ENCODE measurements around the gene RIPOR3.

The RIPOR3 gene, protein sequence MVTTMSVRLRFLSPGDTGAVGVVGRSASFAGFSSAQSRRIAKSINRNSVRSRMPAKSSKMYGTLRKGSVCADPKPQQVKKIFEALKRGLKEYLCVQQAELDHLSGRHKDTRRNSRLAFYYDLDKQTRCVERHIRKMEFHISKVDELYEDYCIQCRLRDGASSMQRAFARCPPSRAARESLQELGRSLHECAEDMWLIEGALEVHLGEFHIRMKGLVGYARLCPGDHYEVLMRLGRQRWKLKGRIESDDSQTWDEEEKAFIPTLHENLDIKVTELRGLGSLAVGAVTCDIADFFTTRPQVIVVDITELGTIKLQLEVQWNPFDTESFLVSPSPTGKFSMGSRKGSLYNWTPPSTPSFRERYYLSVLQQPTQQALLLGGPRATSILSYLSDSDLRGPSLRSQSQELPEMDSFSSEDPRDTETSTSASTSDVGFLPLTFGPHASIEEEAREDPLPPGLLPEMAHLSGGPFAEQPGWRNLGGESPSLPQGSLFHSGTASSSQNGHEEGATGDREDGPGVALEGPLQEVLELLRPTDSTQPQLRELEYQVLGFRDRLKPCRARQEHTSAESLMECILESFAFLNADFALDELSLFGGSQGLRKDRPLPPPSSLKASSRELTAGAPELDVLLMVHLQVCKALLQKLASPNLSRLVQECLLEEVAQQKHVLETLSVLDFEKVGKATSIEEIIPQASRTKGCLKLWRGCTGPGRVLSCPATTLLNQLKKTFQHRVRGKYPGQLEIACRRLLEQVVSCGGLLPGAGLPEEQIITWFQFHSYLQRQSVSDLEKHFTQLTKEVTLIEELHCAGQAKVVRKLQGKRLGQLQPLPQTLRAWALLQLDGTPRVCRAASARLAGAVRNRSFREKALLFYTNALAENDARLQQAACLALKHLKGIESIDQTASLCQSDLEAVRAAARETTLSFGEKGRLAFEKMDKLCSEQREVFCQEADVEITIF

DNA sequence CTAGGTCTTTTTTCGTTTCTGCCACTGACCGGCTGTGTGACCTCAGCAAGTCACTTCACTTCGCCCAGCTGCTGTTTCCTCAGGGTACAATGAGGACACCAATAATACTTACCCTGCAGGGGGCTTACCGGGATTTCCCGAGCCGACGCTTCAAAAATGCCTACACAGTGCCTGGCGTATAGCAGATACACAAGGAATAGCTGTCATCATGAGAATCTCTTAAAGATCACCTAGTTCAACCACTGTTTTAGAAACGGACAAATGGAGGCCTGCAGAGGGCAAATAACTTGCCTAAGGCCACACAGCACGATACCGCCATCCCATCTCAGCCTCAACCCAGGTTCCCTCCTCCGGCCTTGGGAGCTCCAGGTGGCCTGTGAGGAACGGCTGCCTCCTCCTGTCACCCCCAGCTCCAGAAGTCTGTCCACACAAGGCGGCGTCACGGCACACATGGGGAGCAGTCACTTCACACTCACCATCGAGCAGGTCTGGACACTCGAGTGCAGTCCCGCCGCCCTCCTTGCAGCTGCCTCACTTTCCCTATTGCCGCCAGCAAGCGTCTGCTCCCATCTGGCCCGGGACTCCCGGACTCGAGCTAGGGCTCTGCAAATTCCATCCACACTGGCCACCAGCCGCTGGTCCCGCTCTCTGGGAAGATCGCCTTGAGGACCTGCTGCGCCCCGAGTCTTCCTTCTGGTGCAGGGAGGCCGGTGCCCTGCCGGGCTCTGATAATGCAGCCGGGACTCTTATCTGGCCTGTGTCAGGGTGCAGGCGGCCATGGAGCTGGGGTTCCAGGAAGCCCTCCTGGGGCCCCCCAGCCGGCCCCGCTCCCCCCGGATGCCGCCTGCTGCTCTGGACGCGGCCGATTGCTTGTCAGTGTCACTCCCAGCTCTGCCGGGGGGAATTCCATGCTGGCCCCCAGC is at the start of gene RIPOR3:
TSS of gene RIPOR3 (minus strand) at position 893 of the 923 bp plus-strand sequence. CDS start at position 479, 414 bp downstream.
- Histone ChIP-seq H3K9ac (peak within 1 kb of the TSS in 6 of 11 experiments; percentile 5 to 72 (median 48); a peak in 9 of 22 replicates), H3K27ac (peak within 1 kb of the TSS in 6 of 11 experiments; percentile 8 to 79 (median 74); a peak in 10 of 22 replicates), H3K4me3 (no peak within 1 kb of the TSS), H3K4me1 (peaks cover 9 to 56% (median 49%) of the 10 kb centered on the region in 10 experiments), H3K27me3 (peaks cover 0 to 3% (median 0%) of the 10 kb centered on the region in 11 experiments; a peak in 1 of 22 replicates), H3K9me3 (replicated peaks in 1 of 11) (no peaks in the 10 kb centered on the region), H3K4me2 (peak within 1 kb of the TSS; percentile 15 to 90 (median 67); a peak in 21 of 22 replicates), H4K20me1 (no peaks in the 10 kb centered on the region), H3K36me3 (no peaks in the 10 kb centered on the region)
- TF ChIP-seq Cebpa-rat (IDR thresholded peaks at IDR 0.05), result no peak

DNA sequence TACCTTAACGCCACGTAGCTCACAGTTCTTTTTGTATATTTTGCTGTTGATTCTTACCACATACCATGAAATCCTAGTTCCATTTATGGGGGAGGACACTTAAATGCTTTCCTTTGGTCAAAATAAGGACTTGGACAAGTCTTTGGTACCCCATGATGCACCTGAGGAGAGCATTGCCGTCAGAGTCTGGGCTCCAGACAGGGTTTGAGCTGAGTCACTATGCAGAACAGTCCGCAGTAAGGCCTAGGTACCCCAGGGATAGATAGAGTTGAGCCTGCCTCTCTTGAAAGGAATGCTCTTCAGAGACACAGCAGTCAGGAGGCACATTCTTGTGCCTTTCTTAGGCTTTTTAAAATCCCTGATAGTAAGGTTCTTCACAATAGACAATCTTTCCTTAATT is 46.0 kb upstream of the RIPOR3 start:
- TF ChIP-seq Cebpa-rat (IDR thresholded peaks at IDR 0.05), result no peak
- no peak overlapping the region for H3K27ac ChIP-seq
- peaks cover 0 to 35% (median 22%) of the 10 kb centered on the region in 11 experiments; a peak in 12 of 22 replicates for H3K36me3 ChIP-seq
- H3K4me2 ChIP-seq, result no peak overlapping the region
- H3K9ac ChIP-seq, result no peak overlapping the region
- H4K20me1 ChIP-seq, result peaks cover 0 to 28% (median 0%) of the 10 kb centered on the region in 11 experiments; a peak in 3 of 22 replicates
- H3K4me1 ChIP-seq, result peaks cover 19 to 59% (median 41%) of the 10 kb centered on the region in 10 experiments
- no peaks in the 10 kb centered on the region for H3K27me3 ChIP-seq
- H3K9me3 ChIP-seq (replicated peaks in 1 of 11), result no peaks in the 10 kb centered on the region
- H3K4me3 ChIP-seq, result no peak overlapping the region

DNA sequence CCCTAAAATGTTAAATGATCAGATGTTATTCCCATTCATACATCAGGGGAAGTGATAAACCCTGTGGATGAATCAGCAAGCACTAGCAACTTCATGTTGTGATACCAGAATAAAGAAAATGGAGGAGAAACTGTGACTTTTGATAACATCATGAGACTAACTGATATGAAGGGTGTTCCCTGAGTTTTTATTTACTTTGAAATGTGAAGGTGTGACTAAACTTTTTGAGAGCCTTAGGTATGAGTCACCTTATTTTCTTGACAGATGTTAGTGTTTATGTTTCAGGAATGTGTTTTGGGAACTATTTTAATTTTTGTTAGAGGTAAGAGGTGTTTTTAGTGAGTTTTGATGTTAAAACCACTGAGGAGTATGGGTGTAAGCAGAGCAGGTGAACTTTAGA is 44.5 kb upstream of the RIPOR3 start:
- H4K20me1 ChIP-seq, result peaks cover 0 to 33% (median 0%) of the 10 kb centered on the region in 11 experiments; a peak in 3 of 22 replicates
- no peak for TF ChIP-seq Cebpa-rat (IDR thresholded peaks at IDR 0.05)
- H3K4me1 ChIP-seq, result peaks cover 17 to 48% (median 33%) of the 10 kb centered on the region in 10 experiments
- H3K4me3 ChIP-seq, result no peak overlapping the region
- no peak overlapping the region for H3K4me2 ChIP-seq
- no peak overlapping the region for H3K9ac ChIP-seq
- H3K27me3 ChIP-seq, result no peaks in the 10 kb centered on the region
- H3K27ac ChIP-seq, result no peak overlapping the region
- H3K9me3 ChIP-seq (replicated peaks in 1 of 11), result no peaks in the 10 kb centered on the region
- peaks cover 0 to 35% (median 19%) of the 10 kb centered on the region in 11 experiments; a peak in 11 of 22 replicates for H3K36me3 ChIP-seq

DNA sequence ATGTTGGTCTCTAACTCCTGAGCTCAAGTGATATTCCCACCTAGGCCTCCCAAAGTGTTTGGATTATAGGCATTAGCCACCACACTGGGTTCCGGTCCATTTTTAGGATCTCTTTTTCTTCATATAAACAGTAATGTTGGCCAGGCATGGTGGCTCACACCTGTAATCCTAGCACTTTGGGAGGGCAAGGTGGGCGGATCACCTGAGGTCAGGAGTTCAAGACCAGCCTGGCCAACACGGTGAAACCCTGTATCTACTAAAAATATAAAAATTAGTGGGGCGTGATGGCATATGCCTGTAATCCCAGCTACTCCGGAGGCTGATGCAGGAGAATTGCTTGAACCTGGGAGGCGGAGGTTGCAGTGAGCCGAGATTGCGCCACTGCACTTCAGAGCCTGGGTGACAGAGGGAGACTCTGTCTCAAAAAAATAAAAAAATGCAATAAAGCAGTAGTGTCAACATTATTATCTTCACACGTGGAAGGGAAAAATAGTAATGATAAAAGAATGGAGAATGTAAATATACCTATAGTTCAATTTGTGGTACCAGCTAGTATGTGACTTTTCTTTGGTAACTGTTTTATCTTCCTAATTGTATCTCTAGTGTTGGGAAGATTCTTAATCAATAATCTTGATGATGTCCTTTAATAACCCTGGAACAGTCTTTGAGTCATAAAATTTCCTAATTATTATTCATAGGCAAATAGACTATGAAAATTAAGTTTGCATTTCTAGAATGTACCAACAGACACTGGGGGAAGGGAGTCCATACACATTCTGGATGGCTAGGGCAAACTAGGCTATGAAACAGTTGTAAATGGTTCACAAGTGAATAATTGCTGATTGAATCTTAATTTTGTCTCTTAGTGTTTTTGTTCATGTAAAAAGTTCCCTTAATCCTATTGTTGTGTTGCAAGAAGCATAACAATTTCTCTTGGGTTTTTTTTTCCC is 43.7 kb upstream of the RIPOR3 start:
- peaks cover 0 to 35% (median 19%) of the 10 kb centered on the region in 11 experiments; a peak in 11 of 22 replicates for H3K36me3 ChIP-seq
- H3K4me2 ChIP-seq, result no peak overlapping the region
- peaks cover 10 to 46% (median 32%) of the 10 kb centered on the region in 10 experiments; a peak in 19 of 20 replicates for H3K4me1 ChIP-seq
- no peaks in the 10 kb centered on the region for H3K9me3 ChIP-seq (replicated peaks in 1 of 11)
- no peak overlapping the region for H3K27ac ChIP-seq
- peaks cover 0 to 33% (median 0%) of the 10 kb centered on the region in 11 experiments; a peak in 3 of 22 replicates for H4K20me1 ChIP-seq
- no peak overlapping the region for H3K4me3 ChIP-seq
- no peaks in the 10 kb centered on the region for H3K27me3 ChIP-seq
- H3K9ac ChIP-seq, result no peak overlapping the region
- TF ChIP-seq Cebpa-rat (IDR thresholded peaks at IDR 0.05), result no peak

DNA sequence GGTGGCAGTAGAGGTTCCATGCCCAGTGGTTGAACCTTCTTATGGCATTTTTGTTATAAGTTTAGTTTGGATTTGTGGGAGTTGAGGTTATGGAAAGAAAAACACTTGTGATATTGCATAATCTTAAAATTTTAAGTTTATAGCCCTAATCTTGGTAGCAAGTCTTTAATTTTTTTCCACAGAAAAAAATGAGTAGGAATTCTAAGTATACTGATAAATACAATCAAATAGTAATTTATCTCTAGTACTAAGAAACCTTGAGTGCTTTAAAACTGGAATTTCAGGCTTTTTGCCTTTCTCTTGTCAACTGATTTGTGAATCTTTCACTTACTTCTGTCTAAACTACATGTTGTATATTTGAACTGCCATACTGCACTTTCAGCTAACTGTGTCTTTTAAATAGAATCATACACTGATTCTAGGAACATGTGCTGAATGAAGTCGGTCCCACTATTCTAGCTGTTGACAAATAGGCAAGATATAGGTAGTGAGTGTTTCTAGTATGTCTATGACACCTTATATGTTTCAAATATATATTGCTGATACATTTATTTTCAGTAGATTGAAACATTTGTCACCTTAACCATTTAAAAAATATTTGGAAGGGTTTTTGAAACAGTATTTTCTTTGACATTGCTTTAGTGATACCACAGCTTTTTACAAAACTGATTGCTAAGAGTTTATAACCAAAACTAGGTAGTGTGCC is 42.5 kb upstream of the RIPOR3 start:
- H3K9ac ChIP-seq, result no peak overlapping the region
- peaks cover 10 to 39% (median 28%) of the 10 kb centered on the region in 10 experiments; a peak in 19 of 20 replicates for H3K4me1 ChIP-seq
- H3K4me3 ChIP-seq, result no peak overlapping the region
- peak overlapping the region in 8 of 11 experiments; percentile 89 to 97 (median 95); a peak in 16 of 22 replicates for H3K4me2 ChIP-seq
- no peaks in the 10 kb centered on the region for H3K9me3 ChIP-seq (replicated peaks in 1 of 11)
- H4K20me1 ChIP-seq, result peaks cover 0 to 33% (median 0%) of the 10 kb centered on the region in 11 experiments; a peak in 3 of 22 replicates
- H3K36me3 ChIP-seq, result peaks cover 0 to 32% (median 11%) of the 10 kb centered on the region in 11 experiments; a peak in 11 of 22 replicates
- no peak overlapping the region for H3K27ac ChIP-seq
- H3K27me3 ChIP-seq, result no peaks in the 10 kb centered on the region
- no peak for TF ChIP-seq Cebpa-rat (IDR thresholded peaks at IDR 0.05)

DNA sequence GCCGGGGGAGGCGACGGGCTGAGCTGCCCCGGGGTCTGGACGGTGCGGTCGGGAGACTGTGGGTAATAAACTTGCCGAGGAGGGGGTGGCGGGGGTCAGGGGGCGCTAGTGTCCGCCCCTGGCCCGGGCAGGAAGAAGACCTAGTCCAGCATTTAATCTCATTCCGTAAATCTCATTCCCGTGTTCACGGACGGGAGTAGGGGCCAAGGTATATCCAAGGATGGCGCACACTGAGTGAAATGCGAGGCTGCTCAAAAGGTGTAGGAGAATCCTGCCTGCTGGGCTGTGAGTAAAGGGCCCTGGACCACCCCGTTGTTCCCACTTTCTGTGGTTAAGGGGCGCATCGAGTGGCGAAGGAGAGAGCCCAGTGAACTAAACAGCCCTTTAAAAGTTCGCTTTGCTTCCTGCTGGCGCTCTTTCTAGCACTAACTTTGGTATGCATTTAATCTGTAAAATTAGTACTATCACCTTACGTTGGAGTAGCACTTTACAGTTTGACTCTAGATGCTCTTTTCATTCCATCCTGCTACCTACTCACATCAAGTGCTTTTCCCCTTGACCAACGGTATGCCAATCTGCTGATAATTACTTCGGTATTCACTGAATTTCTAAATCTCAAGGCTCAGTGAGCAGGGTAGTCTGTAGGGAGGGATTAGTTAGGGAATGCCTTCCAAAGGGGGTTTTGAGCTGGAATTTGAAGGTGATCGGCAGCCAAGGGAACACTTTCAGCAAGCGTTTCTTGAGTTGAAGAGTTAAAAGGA is 40.8 kb upstream of the RIPOR3 start:
- Histone ChIP-seq H3K4me3 (peak overlapping the region; percentile 79 to 96 (median 89)), H3K27ac (peak overlapping the region; percentile 29 to 86 (median 74); a peak in 21 of 22 replicates), H3K9me3 (replicated peaks in 1 of 11) (no peaks in the 10 kb centered on the region), H3K36me3 (peaks cover 0 to 16% (median 7%) of the 10 kb centered on the region in 11 experiments; a peak in 8 of 22 replicates), H4K20me1 (peaks cover 0 to 33% (median 0%) of the 10 kb centered on the region in 11 experiments; a peak in 3 of 22 replicates), H3K9ac (peak overlapping the region; percentile 79 to 91 (median 85)), H3K4me2 (peak overlapping the region; percentile 89 to 98 (median 95)), H3K27me3 (no peaks in the 10 kb centered on the region), H3K4me1 (peaks cover 10 to 40% (median 28%) of the 10 kb centered on the region in 10 experiments; a peak in 19 of 20 replicates)
- TF ChIP-seq Cebpa-rat (IDR thresholded peaks at IDR 0.05), result no peak
